GM21515 (cell line): Measurements from ENCODE around the gene OR56A1.
"Not testable (repeated sequence)": the region's sequence is repeated elsewhere in the genome, so short reads cannot be mapped to it uniquely, and the experiment has no call there.

ENCODE experiments used
- ATAC-seq: cut with Tn5 transposase; IDR thresholded peaks from one replicate; pipeline ENCODE4 v1.9.1; 2021; ENCODE audit not compliant: unreplicated experiment

The OR56A1 gene, protein sequence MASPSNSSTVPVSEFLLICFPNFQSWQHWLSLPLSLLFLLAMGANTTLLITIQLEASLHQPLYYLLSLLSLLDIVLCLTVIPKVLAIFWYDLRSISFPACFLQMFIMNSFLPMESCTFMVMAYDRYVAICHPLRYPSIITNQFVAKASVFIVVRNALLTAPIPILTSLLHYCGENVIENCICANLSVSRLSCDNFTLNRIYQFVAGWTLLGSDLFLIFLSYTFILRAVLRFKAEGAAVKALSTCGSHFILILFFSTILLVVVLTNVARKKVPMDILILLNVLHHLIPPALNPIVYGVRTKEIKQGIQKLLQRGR

DNA sequence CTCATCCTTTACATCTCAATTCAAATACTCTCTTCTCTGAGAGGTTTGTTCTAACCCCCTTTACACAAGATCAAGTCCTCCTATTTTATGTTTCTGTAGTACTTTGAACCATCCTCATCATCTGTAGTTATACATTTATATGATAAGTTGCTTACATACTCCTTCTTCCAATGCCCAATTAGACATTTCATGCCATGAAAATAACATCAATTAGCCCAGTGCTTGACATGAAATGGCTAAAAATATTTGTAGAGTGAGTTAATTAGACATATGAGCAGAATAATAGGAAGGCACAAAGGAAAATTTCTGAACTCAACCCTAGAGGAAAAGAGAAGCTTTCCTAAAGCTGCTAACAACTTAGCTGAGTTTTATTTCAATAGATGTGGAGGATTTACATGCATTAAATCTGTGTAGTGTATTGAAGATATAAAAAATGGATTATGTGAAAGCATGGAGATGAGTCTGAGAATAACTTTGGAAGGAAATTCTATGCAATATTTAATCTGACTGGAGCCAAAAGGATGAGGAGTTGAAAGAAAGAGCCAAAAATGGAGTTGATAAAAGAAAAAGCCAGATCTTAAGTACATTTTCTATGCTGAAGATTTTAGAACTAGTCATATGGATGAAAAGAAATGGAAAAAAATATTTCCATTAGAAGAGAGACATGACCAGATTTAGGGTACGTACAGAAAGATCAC, at the start of gene OR56A1:
TSS of gene OR56A1 (minus strand) at position 51 of the 698 bp plus-strand sequence. CDS start 3,066 bp downstream, outside the sequence.
- no peak for ATAC-seq

DNA sequence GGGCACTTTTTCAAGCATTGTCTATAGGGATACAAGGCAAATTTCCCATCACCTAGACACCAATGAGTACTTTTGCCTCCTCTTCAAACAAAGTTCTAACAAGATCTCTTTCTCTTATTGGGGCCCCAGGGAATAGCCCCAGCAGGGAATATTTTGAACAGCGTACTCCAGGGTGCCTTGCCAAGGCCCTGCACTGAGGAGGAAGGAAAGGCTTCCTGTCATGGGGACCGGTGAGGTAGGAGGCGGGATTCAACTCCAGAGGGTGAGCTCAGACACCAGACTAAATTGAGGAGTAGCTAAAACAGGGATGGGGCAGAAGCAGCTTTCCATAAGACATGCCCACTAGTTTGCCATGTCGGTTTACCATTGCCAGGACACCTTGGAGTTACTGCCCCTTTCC, 48.9 kb upstream of the OR56A1 start:
- no peak for ATAC-seq

DNA sequence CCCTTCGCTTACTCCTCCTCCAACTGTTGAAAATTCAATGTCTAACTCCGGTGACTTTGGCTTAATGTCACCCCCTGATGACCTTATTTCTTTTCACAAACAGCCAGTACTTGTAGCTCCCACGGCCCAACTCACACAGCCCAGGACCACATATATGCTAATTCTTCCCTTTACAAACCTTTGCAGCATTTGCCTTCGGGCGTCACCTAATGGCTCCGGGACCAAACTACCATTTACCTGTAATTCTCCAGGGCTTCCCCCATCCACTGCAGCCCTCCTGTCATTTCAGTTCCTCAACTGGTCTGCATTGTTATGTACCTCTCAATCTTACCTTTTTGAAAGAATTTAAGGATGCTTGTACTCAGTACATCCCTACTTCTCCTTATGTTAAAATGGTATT, 47.2 kb upstream of the OR56A1 start:
- no peak for ATAC-seq

DNA sequence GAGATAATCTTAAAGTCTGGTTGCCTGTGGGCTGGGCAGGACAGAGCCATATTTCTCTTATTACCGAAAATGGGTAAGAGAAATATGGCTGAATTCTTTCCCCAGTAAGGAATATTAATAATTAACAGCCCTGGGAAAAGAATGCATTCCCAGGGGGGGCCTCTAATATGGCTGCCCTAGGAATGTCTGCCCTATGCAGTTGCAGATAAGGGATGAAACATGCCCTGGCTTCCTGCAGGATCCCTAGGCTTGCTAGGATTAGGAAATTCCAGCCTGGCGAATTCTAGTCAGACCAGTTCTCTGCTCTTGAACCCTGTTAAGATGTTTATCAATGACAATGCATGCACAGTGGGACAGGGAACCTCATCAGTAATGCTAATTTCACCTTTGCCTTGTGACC, 45.9 kb upstream of the OR56A1 start:
- ATAC-seq, result not testable (repeated sequence)

DNA sequence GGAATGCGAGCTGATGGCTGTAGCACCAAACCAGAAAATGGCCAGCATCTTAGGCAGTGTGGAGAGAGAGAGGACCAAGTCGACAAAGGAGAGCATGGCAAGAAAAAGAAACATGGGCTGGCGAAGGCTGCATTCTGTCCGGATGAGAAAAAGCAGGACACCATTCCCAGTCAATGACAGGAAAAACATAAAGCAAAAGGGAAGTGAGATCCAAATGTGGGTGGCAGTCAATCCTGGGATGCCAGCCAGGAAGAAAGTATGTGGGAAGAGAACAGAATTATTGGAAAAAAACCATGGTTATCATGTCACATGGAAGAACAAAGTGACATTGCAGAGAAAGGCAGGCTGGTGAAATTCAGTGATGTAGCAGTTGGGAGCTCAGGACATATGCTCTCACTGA, 36.9 kb upstream of the OR56A1 start:
- no peak for ATAC-seq

DNA sequence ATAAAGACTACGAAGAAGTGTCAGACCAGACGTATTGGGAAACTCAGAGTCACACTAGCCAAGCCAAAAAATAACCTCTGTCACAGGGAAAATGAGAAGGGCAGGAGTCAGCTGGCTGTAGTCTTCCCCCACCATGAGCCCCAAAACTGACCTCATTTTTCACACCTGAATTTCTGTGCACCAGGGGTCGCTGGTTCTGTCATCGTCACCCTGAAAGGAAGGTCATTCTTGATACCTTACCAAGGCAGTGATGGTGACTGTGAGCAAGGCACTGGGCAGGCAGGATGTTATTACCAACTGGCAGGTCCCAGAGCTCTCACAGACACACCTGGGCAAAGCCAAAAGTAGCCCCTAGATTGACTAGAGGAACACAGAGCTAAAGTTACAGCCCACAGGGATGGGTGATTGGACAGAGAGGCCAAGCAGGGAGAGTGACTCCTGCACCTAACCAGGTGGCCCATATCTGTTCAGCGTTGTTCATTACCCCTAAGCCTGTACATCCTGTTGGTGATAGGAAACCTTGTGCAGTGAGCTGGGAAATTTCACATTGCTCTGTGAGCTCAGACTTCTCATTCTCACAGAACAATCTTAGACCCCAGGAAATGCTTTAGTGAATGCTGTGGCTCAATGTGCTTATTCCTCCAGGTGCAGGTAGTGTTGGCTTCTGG, 32.3 kb upstream of the OR56A1 start:
- ATAC-seq, result no peak

DNA sequence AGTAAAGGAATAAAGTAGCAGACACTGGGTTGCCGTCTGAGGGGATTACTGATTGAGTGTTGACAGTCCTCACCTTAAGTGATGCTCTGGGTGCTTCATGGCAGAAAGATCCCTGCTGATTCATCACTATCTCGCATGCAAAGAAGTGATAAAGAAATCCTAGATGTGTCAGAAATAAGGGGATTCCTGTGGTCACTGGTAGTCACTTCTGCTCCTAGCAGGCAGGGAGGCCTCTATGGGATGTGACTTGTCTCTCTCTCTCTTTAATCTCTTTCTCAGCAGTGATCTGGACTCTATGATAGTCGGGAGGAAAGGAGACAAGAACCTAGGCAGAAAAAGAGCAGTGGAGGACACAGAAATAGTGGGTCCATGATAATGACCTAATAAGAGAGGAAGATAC, 30.9 kb upstream of the OR56A1 start:
- no peak for ATAC-seq

DNA sequence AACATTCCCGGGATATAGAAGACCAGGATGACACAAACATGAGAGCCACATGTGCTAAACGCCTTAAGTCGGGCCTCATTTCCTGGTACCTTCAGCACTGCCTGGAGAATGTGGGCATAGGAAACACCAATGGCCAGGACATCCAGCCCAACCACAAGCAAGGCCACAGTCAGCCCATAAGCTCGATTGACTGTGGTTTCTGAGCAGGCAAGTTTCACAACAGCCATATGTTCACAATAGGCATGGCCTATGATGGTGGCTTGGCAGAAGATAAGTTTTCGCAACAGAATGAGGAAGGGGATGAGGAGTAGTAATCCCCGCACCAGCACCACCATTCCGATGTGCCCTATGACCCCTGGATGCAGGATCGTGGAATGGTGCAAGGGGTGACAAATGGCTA, 26.9 kb upstream of the OR56A1 start:
- no peak for ATAC-seq

DNA sequence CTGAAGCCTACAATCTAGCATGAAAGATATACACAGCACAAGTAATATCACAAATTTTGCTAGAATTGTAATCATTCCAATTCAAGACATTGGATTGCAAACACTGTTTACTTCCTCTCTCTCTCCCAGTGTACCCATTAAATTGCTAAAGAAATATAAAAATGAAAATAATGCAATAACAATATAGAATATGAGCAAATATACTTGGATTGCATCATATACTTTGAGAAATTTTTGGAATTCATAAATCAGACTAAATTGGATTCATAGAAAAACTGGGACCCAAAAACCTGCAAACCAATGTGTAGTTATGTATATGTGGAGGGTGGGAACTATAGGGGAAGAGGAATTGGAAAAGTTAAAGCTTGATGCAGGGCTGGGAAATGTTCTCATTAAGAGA, 25.0 kb upstream of the OR56A1 start:
- ATAC-seq, result no peak

DNA sequence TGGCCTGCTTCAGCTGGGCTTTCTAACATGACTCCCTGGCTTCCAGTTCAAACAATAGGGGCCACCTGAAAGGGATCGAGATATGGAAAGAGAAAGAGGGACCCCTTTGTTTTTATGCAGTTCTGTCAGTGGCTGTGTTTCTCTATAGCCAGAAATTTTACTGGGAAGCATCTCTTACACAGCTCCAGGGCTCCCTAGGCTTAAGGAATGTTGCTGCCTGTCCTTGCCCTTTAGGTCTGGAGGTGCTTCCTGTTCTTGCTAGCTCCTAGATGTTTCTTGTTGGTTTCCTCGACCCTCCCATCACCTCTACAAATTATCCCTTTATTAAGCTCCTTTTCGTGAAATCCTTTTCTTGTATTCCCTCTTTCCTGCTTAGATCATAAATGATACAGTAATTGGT, 21.8 kb upstream of the OR56A1 start:
- no peak for ATAC-seq

DNA sequence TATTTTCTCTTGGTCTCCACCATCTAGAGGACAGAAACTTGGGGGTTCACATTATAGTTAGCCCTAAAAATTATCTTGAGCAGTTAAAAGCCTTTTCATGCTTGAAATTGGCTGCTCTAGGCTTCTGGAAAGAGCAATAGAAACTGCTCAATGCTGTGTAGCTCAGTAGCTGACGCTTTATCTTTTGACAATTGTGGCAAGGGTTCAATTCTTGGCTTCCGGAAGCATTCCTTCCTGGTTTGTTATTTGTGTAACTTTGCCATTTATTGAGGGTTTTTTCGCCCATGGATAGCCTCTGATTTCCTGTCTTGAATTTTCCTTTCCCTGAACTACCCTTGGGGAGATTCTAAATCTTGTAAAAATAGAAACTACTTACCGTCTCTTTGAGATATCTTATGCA, 10.3 kb upstream of the OR56A1 start:
- no peak for ATAC-seq

DNA sequence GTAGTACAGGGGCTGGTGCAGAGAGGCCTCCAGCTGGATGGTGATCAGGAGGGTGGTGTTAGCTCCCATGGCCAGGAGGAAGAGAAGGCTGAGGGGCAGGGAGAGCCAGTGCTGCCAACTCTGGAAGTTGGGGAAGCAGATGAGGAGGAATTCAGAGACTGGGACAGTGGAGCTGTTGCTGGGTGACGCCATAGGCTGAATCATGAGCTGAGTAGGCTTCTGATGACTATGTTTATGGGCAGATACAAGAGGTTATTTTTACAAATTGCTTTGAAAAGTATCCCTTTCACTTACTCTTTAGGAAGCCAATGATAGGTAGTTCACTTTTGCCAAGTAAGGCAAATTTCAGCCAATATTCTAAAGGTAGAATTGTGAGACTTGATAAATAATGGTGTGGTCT, 3.1 kb downstream of the OR56A1 start:
- no peak for ATAC-seq

DNA sequence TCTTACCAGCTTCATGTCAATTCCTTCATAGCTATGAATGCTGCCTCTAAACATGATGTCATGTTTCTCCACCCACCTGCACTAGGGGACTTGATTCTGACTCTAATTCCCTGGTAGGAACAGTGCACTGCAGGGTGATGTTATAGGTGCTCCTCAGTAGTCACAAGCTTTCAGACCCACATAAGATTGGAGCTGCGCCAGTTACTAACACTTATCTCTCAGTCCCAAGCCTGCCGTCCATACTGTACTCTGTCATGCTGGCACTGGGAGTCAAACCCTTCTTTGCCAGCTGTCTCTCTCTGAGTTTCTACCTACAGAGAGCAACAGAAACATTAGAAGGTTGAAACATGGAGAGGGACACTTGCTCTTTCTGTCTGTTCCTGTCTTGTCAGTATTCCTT, 5.5 kb downstream of the OR56A1 start:
- no peak for ATAC-seq

DNA sequence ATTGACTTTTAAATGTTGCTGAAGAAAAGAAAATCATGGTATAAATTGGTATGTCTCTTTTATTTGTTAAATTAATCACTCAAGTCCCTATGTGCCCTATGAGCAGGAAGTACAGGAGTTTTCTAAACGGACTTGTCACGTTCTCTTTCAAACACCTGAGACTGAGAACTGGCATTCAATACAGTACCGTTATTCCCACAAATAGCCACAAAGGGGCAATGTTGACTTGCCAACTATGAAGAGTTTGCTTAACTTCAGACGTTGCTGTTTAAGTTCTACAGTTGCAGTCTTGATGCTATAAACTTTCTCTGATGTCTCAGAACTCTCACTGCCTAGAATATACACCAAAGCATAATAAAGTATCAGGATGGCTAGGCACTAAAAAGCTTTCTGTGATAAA, 7.6 kb downstream of the OR56A1 start:
- ATAC-seq, result no peak

DNA sequence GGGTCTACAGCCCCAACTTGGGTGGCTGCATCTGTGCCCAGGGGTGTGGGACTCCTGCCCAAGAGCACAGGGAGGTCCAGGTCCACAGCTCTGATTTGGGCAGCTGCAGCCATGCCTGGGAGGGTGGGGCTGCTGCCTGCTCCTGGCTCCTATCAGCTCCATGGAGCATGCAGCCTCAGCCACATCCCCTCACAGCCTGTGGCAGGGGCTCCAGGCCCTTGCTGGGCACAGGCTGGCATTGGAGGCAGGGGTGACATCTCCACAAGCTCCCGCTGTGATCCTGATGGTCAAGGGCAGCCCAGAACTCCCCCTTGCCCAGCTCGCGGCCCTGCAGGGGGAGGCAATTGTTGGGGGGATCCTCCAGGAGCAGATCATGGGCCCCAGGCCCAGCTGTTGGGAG, 17.5 kb downstream of the OR56A1 start:
- no peak for ATAC-seq

DNA sequence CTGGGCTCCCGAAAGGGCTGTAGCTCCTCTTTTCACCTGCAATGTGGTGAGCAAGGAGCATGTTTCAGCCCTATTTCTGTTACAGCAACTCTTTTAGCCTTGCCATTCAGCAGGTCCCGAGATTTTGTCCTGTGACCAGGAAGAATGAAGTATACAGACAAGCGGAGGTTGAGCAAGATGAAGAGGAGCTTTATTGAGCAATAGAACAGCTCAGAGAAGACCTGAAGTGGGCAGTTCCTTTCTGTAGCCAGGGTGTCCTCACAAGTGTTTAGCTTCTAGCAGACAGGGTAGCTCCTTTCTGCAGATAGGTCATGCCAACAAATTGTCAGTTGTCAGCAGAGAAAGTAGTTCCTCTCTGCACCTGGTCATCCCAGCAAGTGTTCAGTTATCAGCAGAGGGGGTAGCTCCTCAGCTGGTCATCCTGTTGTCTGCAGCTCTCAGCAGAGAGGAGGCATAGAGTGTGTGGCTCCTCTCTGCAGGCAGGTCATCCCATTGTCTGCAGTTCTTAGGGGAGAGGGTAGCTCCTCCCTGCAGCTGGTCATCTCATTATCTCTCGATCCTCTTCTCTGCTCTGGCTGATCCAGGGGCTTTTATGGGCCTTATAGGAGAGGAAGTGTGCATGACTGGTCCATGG, 18.4 kb downstream of the OR56A1 start:
- no peak for ATAC-seq

DNA sequence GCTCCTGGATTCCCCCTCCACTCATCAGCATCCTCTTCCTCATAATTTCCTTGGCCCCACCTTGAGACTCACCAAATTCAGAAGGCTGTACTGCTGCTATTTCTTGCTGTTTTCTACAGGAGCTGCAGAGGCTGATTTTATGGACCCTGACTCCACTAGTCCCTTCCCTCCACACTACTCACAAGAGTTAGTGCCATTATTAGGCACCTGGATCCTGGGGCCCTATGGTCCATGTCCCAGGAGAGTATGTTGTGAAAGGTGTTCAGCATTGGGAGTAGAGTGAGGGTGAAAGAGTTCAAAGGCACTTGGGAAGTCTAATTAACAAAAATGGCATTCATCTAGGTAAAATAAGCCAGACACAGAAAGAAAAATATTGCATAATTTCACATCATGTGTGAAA, 23.7 kb downstream of the OR56A1 start, which contains the start of gene OR56A4:
TSS of gene OR56A4 (minus strand) at position 101 of the 400 bp plus-strand sequence. CDS start 3,954 bp downstream, outside the sequence.
- no peak for ATAC-seq

DNA sequence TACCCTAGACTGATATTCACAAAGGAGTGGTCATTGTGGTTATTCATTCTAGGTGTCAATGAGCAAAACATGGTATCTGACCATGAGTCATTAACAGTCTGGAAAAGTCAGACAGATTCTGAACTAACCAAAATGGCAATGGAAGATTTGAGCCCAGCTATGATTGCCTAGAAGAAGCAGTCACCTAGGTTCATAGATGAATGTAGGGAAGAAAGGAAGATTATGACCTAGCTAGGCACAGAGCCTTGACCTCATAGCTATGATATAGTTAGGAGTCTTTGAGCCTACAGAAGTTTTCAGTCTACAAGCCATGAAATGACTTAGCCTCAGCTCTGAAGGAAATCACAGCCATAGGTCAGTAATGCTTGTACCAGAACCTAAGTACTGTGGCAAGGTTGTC, 24.2 kb downstream of the OR56A1 start:
- no peak for ATAC-seq

DNA sequence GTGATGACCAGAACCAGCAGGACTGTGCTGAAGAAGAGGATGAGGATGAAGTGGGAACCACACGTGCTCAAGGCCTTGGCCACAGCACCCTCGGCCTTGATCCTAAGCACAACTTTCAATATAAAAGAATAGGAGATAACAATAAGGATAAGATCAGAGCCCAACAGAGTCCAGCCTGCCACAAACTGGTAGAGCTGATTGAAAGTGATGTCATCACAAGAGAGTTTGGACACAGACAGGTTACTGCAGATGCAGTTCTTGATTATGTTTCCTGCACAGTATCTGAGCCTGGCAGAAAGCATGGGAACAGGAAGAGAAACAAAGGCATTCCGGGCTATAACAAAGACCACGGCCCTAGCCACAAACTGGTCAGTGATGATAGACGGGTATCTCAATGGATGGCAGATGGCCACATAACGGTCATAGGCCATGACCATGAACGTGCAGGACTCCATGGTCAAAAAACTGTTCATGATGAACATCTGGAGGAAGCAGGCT, 28.3 kb downstream of the OR56A1 start:
- ATAC-seq, result no peak

DNA sequence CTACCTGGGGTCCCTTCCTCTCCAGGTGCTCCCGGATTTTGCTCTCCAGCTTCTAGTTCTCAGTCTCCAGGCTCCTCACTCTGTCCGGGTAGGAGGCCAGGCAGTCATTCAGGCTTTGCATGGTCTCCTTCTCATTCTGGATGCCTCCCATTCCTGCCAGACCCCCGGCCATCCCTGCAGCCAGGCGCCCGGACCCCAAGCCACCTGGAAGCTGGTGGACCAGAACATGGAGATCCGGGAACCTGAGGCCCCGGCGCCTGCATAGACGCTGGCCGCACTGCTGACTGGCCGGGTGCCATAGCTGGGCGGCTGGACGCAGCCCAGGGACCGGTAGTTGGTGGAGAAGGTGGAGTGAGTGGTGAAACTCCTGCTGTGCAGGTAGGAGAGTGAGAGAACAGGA, 35.8 kb downstream of the OR56A1 start:
- ATAC-seq, result no peak

DNA sequence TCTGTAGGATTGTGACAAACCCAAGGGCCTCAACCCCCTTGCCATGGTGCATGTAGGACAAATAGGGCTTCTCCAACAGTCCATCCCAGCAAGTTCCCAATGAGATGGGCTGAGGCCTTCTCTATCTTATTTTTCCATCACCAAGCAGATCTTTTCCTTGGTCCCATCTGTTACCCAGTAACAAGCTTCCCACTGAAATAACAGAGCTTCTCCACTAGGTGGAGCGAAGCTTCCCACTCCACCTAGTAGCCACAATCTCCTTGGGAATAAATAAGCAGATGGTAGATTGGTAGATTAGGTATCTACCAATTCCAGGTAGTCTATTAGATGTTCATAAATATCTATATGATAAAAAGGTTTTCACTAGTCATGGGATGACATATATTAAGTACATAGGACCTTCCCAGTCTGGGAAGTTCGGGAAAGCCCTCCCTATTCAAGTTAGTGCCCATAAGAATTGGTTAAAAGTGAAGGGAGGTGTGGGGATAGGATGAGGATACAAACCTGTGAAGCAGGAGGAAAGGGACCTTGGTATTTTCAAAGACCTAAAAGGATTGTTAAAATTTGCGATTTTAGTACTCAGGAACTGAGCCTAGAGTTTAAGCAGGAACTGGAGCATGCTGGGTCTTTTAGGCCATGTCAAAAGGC, 37.8 kb downstream of the OR56A1 start:
- ATAC-seq, result no peak
